K562 (cell line): ENCODE data around the gene NR5A2. TPM values are rescaled to one million over a fixed set of nuclear protein-coding genes. Genes with fewer than 3 reads are reported as not detected.

ENCODE experiments used
- ELK1 ChIP-seq: sonication (generic); formaldehyde crosslinking; IDR thresholded peaks from 2 replicates; pipeline ENCODE4 v1.8.1; 2022; ENCODE audit warnings: missing genetic modification reagents
- FOXA1 ChIP-seq: fragments of 450-650 bp; IDR thresholded peaks from 2 replicates; pipeline ENCODE4 v1.6.1; 2016; ENCODE audit warnings: mild to moderate bottlenecking, borderline replicate concordance
- MGA ChIP-seq: fragments of 450-650 bp; IDR thresholded peaks from 2 replicates; pipeline ENCODE4 v1.6.1; 2016; ENCODE audit warnings: mild to moderate bottlenecking, moderate library complexity
- NFYB ChIP-seq: IDR thresholded peaks from 2 replicates; pipeline ENCODE4 v1.6.1; 2011; ENCODE audit warnings: mild to moderate bottlenecking, moderate library complexity; ENCODE audit not compliant: insufficient read length; ENCODE audit errors: extremely low read depth
- NR0B1 ChIP-seq: fragments of 450-650 bp; IDR thresholded peaks from one replicate; pipeline ENCODE4 v1.6.1; 2018; ENCODE audit warnings: mild to moderate bottlenecking, moderate library complexity; ENCODE audit not compliant: partially characterized antibody
- PHF20 ChIP-seq: fragments of 450-650 bp; IDR thresholded peaks from 2 replicates; pipeline ENCODE4 v1.6.1; 2018; ENCODE audit not compliant: partially characterized antibody
- SMARCC2 ChIP-seq: fragments of 450-650 bp; IDR thresholded peaks from 2 replicates; pipeline ENCODE4 v1.6.1; 2017; ENCODE audit warnings: antibody characterized with exemption, moderate library complexity, mild to moderate bottlenecking, low read depth
- TCF7 ChIP-seq: sonication (generic); IDR thresholded peaks from 2 replicates; pipeline ENCODE4 v1.6.1; 2016; ENCODE audit warnings: antibody characterized with exemption, borderline replicate concordance
- THRA ChIP-seq: fragments of 450-650 bp; IDR thresholded peaks from 2 replicates; pipeline ENCODE4 v1.6.1; 2017; ENCODE audit warnings: mild to moderate bottlenecking, moderate library complexity
- VEZF1 ChIP-seq: fragments of 200-800 bp; sonication (Bioruptor generic); IDR thresholded peaks from 2 replicates; pipeline ENCODE4 v1.6.1; 2017; ENCODE audit warnings: missing genetic modification characterization, missing compliant biosample characterization
- ZNF121 ChIP-seq: sonication (generic); formaldehyde crosslinking; conservative IDR thresholded peaks from 2 replicates; pipeline ENCODE4 v1.8.0; 2022; ENCODE audit warnings: missing genetic modification reagents
- polyA plus RNA-seq, 8 experiments: library from polyadenylated mRNA; depleted of rRNA in 4 of 8; stranded (reverse) in 5 of 8; unstranded in 3 of 8; fragments of >200 nt; fragmentation: Nextera tagmentation in 2 of 8; fragmentation: Illumina TruSeq in 1 of 8; extraction: Ambion mirVana in 2 of 8; extraction: Trizol in 1 of 8; gene quantifications; 2 replicates each; pipeline versions ENCODE4 v1.2.1 to v1.2.3, GENCODE V29; 2011 to 2014; ENCODE audit warnings: inconsistent platforms in 1 of 8, missing spikeins in 1 of 8
- total RNA-seq, 7 experiments: library from RNA; depleted of rRNA in 6 of 7; stranded (reverse); fragments of >200 nt in 6 of 7; fragmentation: Illumina TruSeq in 2 of 7; extraction: Trizol in 2 of 7; gene quantifications; 2 replicates each; pipeline versions ENCODE4 v1.2.1 to v1.2.3, GENCODE V29; 2011 to 2021; ENCODE audit warnings: low replicate concordance in 1 of 7

NR5A2 gene
- total and polyA plus RNA-seq, 9 of the 15 experiments (the other 6 are each of a cell fraction or from before 2014, with no cell fraction given), result 0.13 to 0.40 (median 0.29) TPM

GRCh38 chr1:200150721-200151120, 123.2 kb downstream of the NR5A2 start (continued):
- no peak for TF ChIP-seq ZNF121 (CRISPR knock-in tag)
- TF ChIP-seq PHF20, result no peak
- peak; percentile 30; the same call in 1 of the 2 replicates for TF ChIP-seq VEZF1 (CRISPR knock-in tag)
- TF ChIP-seq MGA, result no peak
- TF ChIP-seq FOXA1, result no peak
- no peak for TF ChIP-seq THRA
- no peak for TF ChIP-seq ELK1 (CRISPR knock-in tag)
- TF ChIP-seq SMARCC2, result peak; percentile 38; the same call in 1 of the 2 replicates
- no peak for TF ChIP-seq TCF7
- no peak for TF ChIP-seq NR0B1
- no peak for TF ChIP-seq NFYB
